ENCODE data around the gene LSP1.

DNA sequence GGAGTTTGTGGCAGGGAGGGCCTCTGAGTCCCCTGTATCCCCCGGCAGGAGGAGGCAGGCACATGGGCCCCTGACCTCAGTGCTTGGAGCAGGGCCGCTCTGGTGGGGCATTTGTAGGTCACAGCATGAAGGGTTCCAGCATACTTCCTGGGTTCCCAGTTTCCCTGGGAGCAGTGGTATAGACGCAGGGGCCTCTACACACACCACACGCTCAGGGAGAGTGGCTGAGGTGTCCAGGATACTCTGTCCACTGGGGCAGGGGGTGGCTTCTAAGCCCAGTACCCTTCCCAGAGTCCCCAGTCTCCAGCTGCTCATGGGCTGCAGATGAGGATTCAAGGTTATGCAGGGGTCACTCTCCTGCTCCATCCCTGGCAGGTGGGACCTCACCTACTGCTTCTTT, 6.1 kb downstream of the LSP1 start:
- TF ChIP-seq GATA2 (IDR thresholded peaks at IDR 0.05; ENCODE audit: low read depth, low read length): no peak
- TF ChIP-seq GATA3 (IDR thresholded peaks at IDR 0.05; ENCODE audit: low read depth, low read length): no peak
